ENCODE results near the gene OR4D10. TPM values are rescaled to one million over a fixed set of nuclear protein-coding genes. Genes with fewer than 3 reads are reported as not detected.

OR4D10 gene
- total RNA-seq, 4 donors from 2014 or later, result not detected

DNA sequence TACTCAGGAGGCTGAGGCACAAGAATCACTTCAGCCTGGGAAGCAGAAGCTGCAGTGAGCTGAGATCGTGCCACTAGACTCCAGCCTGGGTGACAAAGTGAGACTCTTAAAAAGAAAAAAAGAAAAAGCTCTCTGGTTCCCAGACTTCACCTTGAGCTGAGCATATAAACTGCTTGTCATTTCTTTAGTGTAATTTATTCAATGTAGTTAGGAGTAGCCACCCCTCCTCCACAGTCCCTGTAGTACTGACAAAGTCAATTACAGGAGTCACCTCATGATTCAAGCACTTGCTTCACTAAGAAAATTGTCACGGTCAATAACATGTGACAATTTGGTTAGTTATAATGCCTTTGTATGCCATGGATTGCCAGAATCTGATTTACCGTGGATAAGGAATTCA is 7.2 kb downstream of the OR4D10 start:
- TF ChIP-seq CTCF (IDR thresholded peaks at IDR 0.05; ENCODE audit: low read depth), result no peak

DNA sequence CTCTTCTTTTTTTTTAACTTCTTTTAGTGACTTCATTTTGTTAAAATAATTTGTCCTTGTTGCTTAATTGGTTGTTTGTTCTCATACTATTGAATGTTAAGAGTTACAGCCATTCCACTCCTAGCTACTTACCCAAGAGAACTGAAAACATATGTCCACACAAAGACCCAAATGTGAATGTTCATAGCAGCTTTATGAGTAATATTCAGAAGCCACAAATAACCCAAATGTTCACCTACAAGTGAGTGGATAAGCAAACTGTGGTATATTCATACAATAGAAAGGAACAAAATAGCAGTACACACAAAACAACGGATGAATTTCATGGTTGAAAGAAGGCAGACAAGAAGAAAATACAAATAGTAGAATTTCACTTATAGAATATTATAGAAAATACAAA is 28.8 kb downstream of the OR4D10 start:
- no peak for TF ChIP-seq CTCF (IDR thresholded peaks at IDR 0.05; ENCODE audit: low read depth)

- TF ChIP-seq CTCF (IDR thresholded peaks at IDR 0.05; ENCODE audit: low read depth), result no peak
Observed at GRCh38 chr11:59503276-59503675, 30.2 kb downstream of the OR4D10 start, which contains the start of gene OR4D11. Gene OR4D11 (plus strand): TSS chr11:59503576. CDS start chr11:59503576, 0 bp downstream.

DNA sequence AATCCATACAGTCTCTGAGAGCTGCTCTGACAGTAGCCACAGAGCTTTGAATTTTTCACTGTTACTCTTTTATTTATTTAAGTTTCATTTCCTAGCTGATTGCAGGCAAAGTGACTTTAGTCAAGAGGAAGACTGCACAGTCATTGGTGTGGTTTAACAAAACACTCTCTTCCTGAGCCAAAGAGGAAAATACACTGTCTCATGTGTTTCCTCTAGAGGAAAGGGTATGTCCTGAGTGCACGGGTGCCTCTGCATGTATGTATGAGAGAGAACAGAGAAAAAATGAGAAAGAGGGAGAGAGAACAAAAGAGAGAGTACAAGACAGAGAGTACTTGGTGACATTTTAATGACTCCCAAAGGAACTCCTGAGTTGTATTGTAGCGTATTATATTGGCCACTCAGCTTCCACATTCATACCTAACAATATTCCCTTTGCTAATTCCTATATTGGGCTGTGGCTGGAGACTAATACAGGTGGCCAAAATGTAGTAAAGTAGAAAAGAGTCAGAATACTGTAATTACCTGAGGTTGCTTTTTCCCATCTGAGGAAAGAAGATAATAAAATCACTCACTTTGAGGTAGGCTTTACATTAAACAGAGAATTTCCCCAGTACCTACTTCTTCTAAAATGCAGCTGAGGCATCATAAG is 38.0 kb downstream of the OR4D10 start, which contains the start of gene OR4D9:
Gene OR4D9, plus strand, starts transcription at position 599 of the 649 bp plus-strand sequence. CDS start 3,374 bp downstream, outside the sequence.
- TF ChIP-seq CTCF (IDR thresholded peaks at IDR 0.05; ENCODE audit: low read depth), result no peak

DNA sequence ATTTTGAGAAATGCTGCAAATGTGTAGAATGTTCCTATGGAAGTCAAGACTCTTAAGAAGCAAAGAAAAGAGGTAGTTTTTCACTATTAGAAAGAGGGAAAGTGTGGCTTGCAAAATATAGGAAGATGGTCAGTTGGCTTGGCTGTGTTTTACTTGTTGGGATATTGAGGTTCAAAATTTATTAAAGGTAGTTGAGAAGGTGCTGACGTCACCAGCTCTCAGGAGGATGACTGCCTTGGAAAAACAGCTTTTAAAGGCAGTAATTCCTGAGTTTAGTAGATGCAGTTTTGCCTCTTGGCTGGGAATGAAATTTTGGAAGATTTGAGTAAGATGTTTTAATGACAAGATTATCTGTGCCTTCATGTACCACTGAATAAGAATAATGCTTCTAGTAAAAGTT is 38.6 kb downstream of the OR4D10 start:
- TF ChIP-seq CTCF (IDR thresholded peaks at IDR 0.05; ENCODE audit: low read depth), result no peak

- no peak for TF ChIP-seq CTCF (IDR thresholded peaks at IDR 0.05; ENCODE audit: low read depth)
Observed at GRCh38 chr11:59520741-59521140, 47.6 kb downstream of the OR4D10 start.

DNA sequence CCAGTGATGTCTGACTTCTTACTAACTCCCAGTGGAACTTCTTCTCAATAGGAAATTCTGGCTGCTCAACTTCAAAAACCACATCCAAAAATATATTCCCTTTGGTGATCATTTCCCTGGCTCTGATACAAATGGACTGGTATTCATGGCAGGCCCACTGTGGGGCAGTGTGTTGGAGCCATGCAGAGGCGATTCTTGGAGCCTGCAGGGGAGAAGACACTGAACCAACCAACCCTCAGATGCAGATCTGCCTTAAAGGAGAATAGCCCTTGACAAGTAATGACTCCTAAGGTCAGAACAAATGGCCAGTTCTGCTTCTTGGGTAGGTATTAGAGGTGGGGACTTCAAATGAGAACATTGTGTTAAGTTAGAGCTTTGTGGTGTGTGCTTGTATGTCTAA is 50.4 kb downstream of the OR4D10 start:
- TF ChIP-seq CTCF (IDR thresholded peaks at IDR 0.05; ENCODE audit: low read depth), result no peak

Data from subcutaneous adipose tissue (tissue), 4 donors.